Measurements from ENCODE around the gene VMAC.
A peak's percentile ranks its signal among the peaks of the same experiment; 100 is the strongest.

Gene VMAC

GRCh38 chr19:5905114-5905778 lies 574 bp downstream of the VMAC start:
- no peak for DNase-seq

DNA sequence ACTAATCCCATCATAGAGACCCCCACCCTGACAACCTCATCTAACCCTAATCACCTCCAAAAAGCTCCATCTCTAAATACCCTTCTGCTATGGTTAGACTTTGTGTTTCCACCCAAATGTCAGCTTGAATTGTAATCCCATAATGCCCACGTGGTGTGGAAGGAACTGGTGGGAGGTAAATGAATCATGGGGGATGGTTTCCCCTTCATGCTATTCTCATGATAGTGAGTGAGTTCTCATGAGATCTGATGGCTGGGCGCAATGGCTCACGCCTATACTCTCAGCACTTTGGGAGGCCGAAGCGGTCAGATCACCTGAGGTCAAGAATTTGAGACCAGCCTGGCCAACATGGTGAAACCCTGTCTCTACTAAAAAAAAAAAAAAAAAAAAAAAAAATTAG lies 2.6 kb downstream of the VMAC start:
- DNase-seq, result no peak

- no peak for DNase-seq
Measured at GRCh38 chr19:5908773-5909442, 4.2 kb downstream of the VMAC start.

DNA sequence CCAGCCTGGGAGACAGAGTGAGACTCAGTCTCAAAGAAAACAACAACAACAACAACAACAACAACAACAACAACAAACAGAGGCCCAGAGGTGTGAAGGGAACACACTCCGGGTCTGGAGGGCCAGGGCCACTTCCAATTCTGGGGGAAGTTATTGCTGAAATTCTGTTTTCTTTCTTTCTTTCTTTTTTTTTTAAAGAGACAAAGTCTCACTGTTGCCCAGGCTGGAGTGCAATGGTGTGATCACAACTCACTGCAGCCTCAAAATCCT lies 5.9 kb downstream of the VMAC start:
- DNase-seq, result no peak

GRCh38 chr19:5911366-5911765 lies 6.7 kb downstream of the VMAC start:
- DNase-seq, result no peak

DNA sequence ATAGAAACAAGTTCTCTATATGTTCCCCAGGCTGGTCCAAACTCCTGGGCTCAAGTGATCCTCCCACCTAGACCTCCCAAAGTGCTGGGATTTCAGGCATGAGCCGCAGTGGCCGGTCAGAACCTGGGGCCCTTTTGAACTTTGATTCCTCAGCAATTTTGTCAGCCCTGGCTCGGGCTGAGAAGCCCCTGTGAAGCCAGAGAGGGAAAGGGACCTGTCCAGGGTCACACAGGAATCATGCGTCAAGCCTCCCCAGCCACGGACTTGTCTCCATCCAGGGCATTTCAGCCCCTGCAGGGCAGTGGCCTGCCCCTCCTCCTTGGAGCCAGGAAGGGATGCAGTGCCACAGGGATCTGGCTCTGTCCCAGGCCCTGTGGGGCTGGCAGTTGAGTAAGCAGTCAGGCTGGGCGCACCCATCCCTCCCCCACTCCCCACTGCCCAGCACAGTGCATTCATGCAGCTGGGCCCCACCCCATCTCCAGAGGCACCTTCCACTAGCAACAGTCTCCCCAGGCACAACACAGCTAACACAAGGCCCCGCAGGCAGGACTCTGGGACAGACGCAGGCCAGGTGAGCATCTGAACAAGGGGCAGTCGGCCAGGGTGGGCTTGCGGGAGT lies 9.2 kb downstream of the VMAC start, which contains the start of gene CAPS:
Gene CAPS, plus strand, starts transcription at position 516 of the 619 bp plus-strand sequence. CDS start 153 bp downstream, outside the sequence.
- no peak for DNase-seq

- DNase-seq, result no peak
Measured at GRCh38 chr19:5914358-5914774, 9.7 kb downstream of the VMAC start.

DNA sequence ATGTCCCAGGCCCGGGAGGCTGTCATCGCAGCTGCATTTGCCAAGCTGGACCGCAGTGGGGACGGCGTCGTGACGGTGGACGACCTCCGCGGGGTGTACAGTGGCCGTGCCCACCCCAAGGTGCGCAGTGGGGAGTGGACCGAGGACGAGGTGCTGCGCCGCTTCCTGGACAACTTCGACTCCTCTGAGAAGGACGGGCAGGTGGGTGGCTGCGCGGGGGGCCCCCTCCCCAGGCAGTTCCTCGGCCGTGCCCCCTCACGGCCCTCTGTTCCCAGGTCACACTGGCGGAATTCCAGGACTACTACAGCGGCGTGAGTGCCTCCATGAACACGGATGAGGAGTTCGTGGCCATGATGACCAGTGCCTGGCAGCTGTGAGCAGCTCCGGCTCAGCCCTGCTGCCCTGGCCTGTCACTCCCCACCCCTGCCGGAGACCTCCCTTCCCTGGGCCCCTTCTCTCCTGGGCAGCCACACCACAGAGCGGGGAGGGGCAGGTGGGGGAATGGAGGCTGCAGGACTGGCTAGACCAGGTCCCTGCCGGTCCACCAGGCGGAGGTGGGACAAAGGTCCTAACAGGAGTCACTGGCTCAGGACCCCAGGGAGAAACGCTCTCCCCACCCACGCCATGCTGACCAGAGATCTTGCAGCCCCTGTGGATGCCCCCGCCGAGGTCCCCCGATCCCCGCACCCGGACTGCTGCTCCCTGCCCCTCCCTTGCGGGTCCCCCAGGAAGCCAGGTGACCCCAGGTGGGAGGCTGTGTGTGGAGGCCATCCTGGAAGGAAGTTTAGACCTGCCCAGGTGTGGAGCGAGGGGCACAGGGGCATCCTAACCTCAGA lies 10.5 kb downstream of the VMAC start:
- peak; percentile 66 for DNase-seq

DNA sequence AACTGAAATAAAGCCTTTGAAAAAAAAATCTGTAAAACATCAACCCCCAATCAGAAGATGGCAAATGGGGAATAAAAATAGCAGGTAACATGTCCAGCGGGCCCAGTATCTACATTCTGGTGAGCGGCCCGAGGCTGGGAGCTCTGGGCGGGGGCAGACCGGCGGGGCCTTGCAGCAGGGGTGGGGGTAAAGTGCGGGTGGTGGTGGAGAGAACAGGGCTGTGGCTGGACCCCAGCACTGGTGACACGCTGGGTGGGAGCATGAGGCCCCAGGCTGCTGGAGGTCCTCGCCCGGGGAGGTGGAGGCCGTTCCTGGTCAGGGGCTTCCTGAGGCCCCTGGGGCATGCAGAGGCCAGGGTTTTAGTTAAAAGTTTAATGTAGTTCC lies 11.1 kb downstream of the VMAC start:
- DNase-seq, result no peak

GRCh38 chr19:5916181-5916708 lies 11.6 kb downstream of the VMAC start:
- no peak for DNase-seq

GRCh38 chr19:5917431-5918107 lies 12.9 kb downstream of the VMAC start:
- no peak for DNase-seq

DNA sequence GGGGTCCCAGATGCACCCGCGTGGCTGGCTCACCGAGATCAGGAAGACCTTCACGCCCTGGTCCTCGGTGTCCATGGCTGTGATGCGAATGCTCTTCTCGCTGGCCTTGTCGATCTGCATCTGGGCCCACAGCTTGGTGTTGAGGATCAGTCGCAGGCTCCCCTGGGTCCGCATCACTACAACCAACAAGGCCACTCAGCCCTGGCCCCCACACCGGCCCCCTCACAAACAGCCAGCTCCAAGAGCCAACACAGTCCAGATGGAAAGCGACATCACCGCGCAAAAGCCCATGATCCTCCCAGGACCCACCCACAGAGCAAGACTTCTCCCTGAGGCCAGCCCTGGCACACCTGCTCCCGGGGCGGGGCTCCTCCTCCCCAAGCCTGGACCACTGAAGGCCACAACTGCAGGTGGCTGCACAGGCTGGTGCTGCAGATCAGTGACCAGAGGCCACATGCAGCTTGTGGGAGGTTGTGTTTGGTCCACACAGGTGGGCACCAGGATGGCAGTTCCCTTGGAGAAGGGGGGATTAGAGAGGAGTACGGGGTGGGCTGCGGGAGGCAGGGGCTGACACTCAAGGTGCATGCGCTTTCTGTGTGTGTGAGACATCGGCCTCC lies 13.9 kb downstream of the VMAC start:
- DNase-seq, result no peak

- DNase-seq, result no peak
Measured at GRCh38 chr19:5921516-5922160, 17.0 kb downstream of the VMAC start.

- no peak for DNase-seq
Measured at GRCh38 chr19:5922161-5922545, 17.5 kb downstream of the VMAC start.

GRCh38 chr19:5923356-5923755 lies 18.7 kb downstream of the VMAC start:
- no peak for DNase-seq

- no peak for DNase-seq
Measured at GRCh38 chr19:5925830-5926427, 21.3 kb downstream of the VMAC start.

GRCh38 chr19:5926641-5927440 lies 22.2 kb downstream of the VMAC start:
- DNase-seq, result peak; percentile 86

DNA sequence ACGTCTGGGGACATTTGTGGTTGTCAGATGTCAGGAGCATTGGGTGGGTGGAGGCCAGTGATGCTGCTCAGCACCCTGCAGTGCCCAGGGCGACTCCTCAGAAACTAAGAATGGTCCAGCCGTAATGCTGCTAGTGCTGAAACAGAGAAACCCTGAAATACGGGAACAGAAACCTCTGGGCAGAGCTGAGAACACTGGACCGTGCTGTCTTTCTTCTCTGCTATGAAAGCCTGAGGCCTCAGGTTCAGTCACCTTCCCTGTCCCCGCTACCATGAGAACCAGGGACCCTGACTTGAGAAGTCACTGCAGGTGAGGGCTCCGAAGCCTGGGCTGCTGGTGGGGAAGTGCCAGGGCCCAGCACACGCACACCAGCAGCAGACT lies 22.8 kb downstream of the VMAC start:
- no peak for DNase-seq

- DNase-seq, result no peak
Measured at GRCh38 chr19:5929179-5929578, 24.5 kb downstream of the VMAC start.

- no peak for DNase-seq
Measured at GRCh38 chr19:5929625-5930024, 25.0 kb downstream of the VMAC start.
